IMR-90 (cell line): ENCODE measurements around the gene HNRNPAB. TPM values are rescaled to one million over a fixed set of nuclear protein-coding genes. Genes with fewer than 3 reads are reported as not detected.

Experiments used
- ATAC-seq: fragments of 200-7000 bp; cut with Tn5 transposase; 2 replicates; pipeline ENCODE4 v1.9.1; 2020; ENCODE audit warnings: low read depth, mild to moderate bottlenecking, moderate library complexity
- BruUV-seq: library from RNA; stranded (reverse); fragments of 400-500 nt; replicated peaks from 2 replicates; lab custom pipeline; 2021; lab: Mats Ljungman, UMichigan
- CTCF ChIA-PET: fragments of 300-600 bp; formaldehyde crosslinking; extraction: SDS; loops from one replicate; lab custom pipeline; 2021; ENCODE audit warnings: antibody characterized with exemption; lab: Yijun Ruan, JAX
- POLR2A ChIA-PET: fragments of 300-600 bp; sonication (Branson Sonifier 250); formaldehyde crosslinking; loops from one replicate; lab custom pipeline; 2022; ENCODE audit warnings: antibody characterized with exemption; ENCODE audit not compliant: unreplicated experiment; lab: Charles Lee
- DNase-seq: peaks from one replicate; pipeline ENCODE4 v3.0.0; 2013
- H2AFZ ChIP-seq: replicated peaks from 2 replicates; pipeline ENCODE3; 2013; ENCODE audit warnings: low read length, mild to moderate bottlenecking; ENCODE audit not compliant: poor library complexity
- H2AK5ac ChIP-seq: 2 replicates; pipeline ENCODE4 v1.6.1; 2013; ENCODE audit warnings: low read depth, low read length, inconsistent platforms
- H2AK9ac ChIP-seq: replicated peaks from 2 replicates; pipeline ENCODE3; 2013; ENCODE audit warnings: mild to moderate bottlenecking, low read depth, low read length, moderate library complexity; ENCODE audit not compliant: poor library complexity
- H2BK120ac ChIP-seq: 2 replicates; pipeline ENCODE4 v1.6.1; 2013; ENCODE audit warnings: low read depth, low read length, inconsistent platforms
- H2BK15ac ChIP-seq: 3 replicates; pipeline ENCODE4 v1.6.1; 2013; ENCODE audit warnings: low read depth, low read length, inconsistent platforms
- H2BK20ac ChIP-seq: 2 replicates; pipeline ENCODE4 v1.6.1; 2013; ENCODE audit warnings: low read depth, mild to moderate bottlenecking, inconsistent platforms, low read length, moderate library complexity
- H2BK5ac ChIP-seq: 2 replicates; pipeline ENCODE4 v1.6.1; 2013; ENCODE audit warnings: mild to moderate bottlenecking, low read depth, low read length, inconsistent platforms; ENCODE audit not compliant: poor library complexity, severe bottlenecking
- H3K14ac ChIP-seq: replicated peaks from 2 replicates; pipeline ENCODE4 v1.6.1; 2013; ENCODE audit warnings: low read depth, low read length, inconsistent platforms
- H3K18ac ChIP-seq: 2 replicates; pipeline ENCODE4 v1.6.1; 2013; ENCODE audit warnings: low read depth, low read length, control low read depth
- H3K23ac ChIP-seq: 2 replicates; pipeline ENCODE4 v1.6.1; 2013; ENCODE audit warnings: low read depth, low read length, inconsistent platforms
- H3K27ac ChIP-seq: 2 replicates; pipeline ENCODE4 v1.5.1; 2013; ENCODE audit warnings: mild to moderate bottlenecking, control low read depth, low read length; ENCODE audit not compliant: insufficient read depth
- H3K27me3 ChIP-seq: 2 replicates; pipeline ENCODE4 v1.6.1; 2013; ENCODE audit warnings: low read length; ENCODE audit not compliant: control insufficient read depth, insufficient read depth
- H3K36me3 ChIP-seq: 2 replicates; pipeline ENCODE4 v1.6.1; 2013; ENCODE audit warnings: low read length, mixed read lengths; ENCODE audit not compliant: control insufficient read depth, insufficient read depth
- H3K4ac ChIP-seq: 2 replicates; pipeline ENCODE4 v1.6.1; 2013; ENCODE audit warnings: low read depth, low read length, inconsistent platforms
- H3K4me1 ChIP-seq: 2 replicates; pipeline ENCODE4 v1.6.1; 2013; ENCODE audit warnings: low read length, mixed read lengths; ENCODE audit not compliant: control insufficient read depth, insufficient read depth
- H3K4me2 ChIP-seq: 2 replicates; pipeline ENCODE4 v1.6.1; 2013; ENCODE audit warnings: low read depth, mild to moderate bottlenecking, control low read depth, low read length, moderate library complexity
- H3K4me3 ChIP-seq: 2 replicates; pipeline ENCODE4 v1.5.1; 2013; ENCODE audit warnings: low read depth, mild to moderate bottlenecking, control low read depth, low read length, moderate library complexity; ENCODE audit not compliant: insufficient read depth
- H3K56ac ChIP-seq: 2 replicates; pipeline ENCODE4 v1.6.1; 2013; ENCODE audit warnings: low read length, inconsistent platforms; ENCODE audit not compliant: insufficient read depth; ENCODE audit errors: extremely low read depth
- H3K79me1 ChIP-seq, 2 experiments: 2 replicates each; pipeline ENCODE4 v1.6.1; 2013; ENCODE audit warnings: low read length in 2 of 2, inconsistent platforms in 1 of 2, low read depth in 1 of 2
- H3K9ac ChIP-seq: 2 replicates; pipeline ENCODE4 v1.6.1; 2013; ENCODE audit warnings: low read depth, low read length, control low read depth
- H3K9me1 ChIP-seq: 2 replicates; pipeline ENCODE4 v1.6.1; 2013; ENCODE audit warnings: low read length, inconsistent platforms; ENCODE audit not compliant: insufficient read depth
- H3K9me3 ChIP-seq: 2 replicates; pipeline ENCODE4 v1.6.1; 2013; ENCODE audit warnings: low read length; ENCODE audit not compliant: control insufficient read depth, insufficient read depth
- H4K20me1 ChIP-seq: 2 replicates; pipeline ENCODE4 v1.6.1; 2013; ENCODE audit warnings: low read length, inconsistent platforms; ENCODE audit not compliant: insufficient read depth
- H4K5ac ChIP-seq: 2 replicates; pipeline ENCODE4 v1.6.1; 2013; ENCODE audit warnings: mild to moderate bottlenecking, low read depth, low read length, control low read depth
- H4K8ac ChIP-seq, 2 experiments: 2 replicates each; pipeline ENCODE4 v1.6.1; 2013; ENCODE audit warnings: low read depth in 2 of 2, low read length in 2 of 2, control low read depth in 1 of 2, inconsistent platforms in 1 of 2
- H4K91ac ChIP-seq: 2 replicates; pipeline ENCODE4 v1.6.1; 2013; ENCODE audit warnings: low read depth, low read length, inconsistent platforms; ENCODE audit not compliant: insufficient read depth
- BHLHE40 ChIP-seq: fragments of 150-350 bp; IDR thresholded peaks from 2 replicates; pipeline ENCODE4 v1.6.1; 2016; ENCODE audit warnings: mild to moderate bottlenecking, low read depth, low read length
- CEBPB ChIP-seq: IDR thresholded peaks from 2 replicates; pipeline ENCODE4 v1.6.1; 2012; ENCODE audit warnings: low read depth, low read length, improper control_type of control experiment
- CHD1 ChIP-seq: IDR thresholded peaks from 2 replicates; pipeline ENCODE4 v1.6.1; 2012; ENCODE audit warnings: low read depth, low read length, improper control_type of control experiment
- CTCF ChIP-seq: conservative IDR thresholded peaks from 2 replicates; pipeline ENCODE4 v1.5.1; 2012; ENCODE audit warnings: mild to moderate bottlenecking, low read depth, low read length, improper control_type of control experiment
- ELK1 ChIP-seq: fragments of 150-350 bp; IDR thresholded peaks from 2 replicates; pipeline ENCODE4 v1.6.1; 2016; ENCODE audit warnings: low read depth, mild to moderate bottlenecking, low read length, moderate library complexity, borderline replicate concordance
- FOS ChIP-seq: fragments of 150-350 bp; IDR thresholded peaks from 2 replicates; pipeline ENCODE4 v1.6.1; 2016; ENCODE audit warnings: low read depth, low read length
- MAFK ChIP-seq: IDR thresholded peaks from 2 replicates; pipeline ENCODE4 v1.6.1; 2012; ENCODE audit warnings: low read depth, low read length, improper control_type of control experiment
- MAZ ChIP-seq: IDR thresholded peaks from 2 replicates; pipeline ENCODE4 v1.6.1; 2012; ENCODE audit warnings: low read depth, mild to moderate bottlenecking, low read length, improper control_type of control experiment, moderate library complexity, borderline replicate concordance
- MXI1 ChIP-seq: IDR thresholded peaks from 2 replicates; pipeline ENCODE4 v1.6.1; 2012; ENCODE audit warnings: low read depth, mild to moderate bottlenecking, low read length, moderate library complexity, borderline replicate concordance
- NFE2L2 ChIP-seq: fragments of 150-350 bp; IDR thresholded peaks from 2 replicates; pipeline ENCODE4 v1.6.1; 2016; ENCODE audit warnings: low read depth, mild to moderate bottlenecking, low read length
- POLR2A ChIP-seq: IDR thresholded peaks from 2 replicates; pipeline ENCODE4 v1.6.1; 2012; ENCODE audit warnings: mild to moderate bottlenecking, low read depth, low read length
- RAD21 ChIP-seq: IDR thresholded peaks from 2 replicates; pipeline ENCODE4 v1.6.1; 2012; ENCODE audit warnings: low read length, improper control_type of control experiment
- RCOR1 ChIP-seq: IDR thresholded peaks from 2 replicates; pipeline ENCODE4 v1.6.1; 2012; ENCODE audit warnings: mild to moderate bottlenecking, low read length, improper control_type of control experiment; ENCODE audit not compliant: insufficient replicate concordance
- RFX5 ChIP-seq: IDR thresholded peaks from 2 replicates; pipeline ENCODE4 v1.8.0; 2012; ENCODE audit warnings: low read depth, mild to moderate bottlenecking, low read length, moderate library complexity
- SMC3 ChIP-seq: fragments of 150-350 bp; IDR thresholded peaks from 2 replicates; pipeline ENCODE4 v1.6.1; 2016; ENCODE audit warnings: low read depth, mild to moderate bottlenecking, antibody characterized with exemption, low read length, moderate library complexity
- USF2 ChIP-seq: fragments of 150-350 bp; IDR thresholded peaks from 2 replicates; pipeline ENCODE4 v1.6.1; 2017; ENCODE audit warnings: mild to moderate bottlenecking, antibody characterized with exemption, low read length, low read depth
- WGBS, 2 experiments: methylation state at CpG; one replicate each; pipeline versions ENCODE4 v1.1.5 to v1.1.7; 2013; ENCODE audit warnings: missing lambda C conversion rate in 2 of 2; ENCODE audit not compliant: insufficient read length in 1 of 2; ENCODE audit errors: extremely low coverage in 2 of 2; 5-methylcytosine and 5-hydroxymethylcytosine counted together
- dilution Hi-C: fragments of 300-500 bp; cut with HindIII; formaldehyde crosslinking; loops from one replicate; pipeline ENCODE4 v1.14.3; 2018; ENCODE audit warnings: low sequenced_read_pairs; ENCODE audit not compliant: unreplicated experiment
- in situ Hi-C: fragments of 300-500 bp; cut with MboI; formaldehyde crosslinking; loops from 3 replicates; pipeline ENCODE4 v1.14.3; 2019; ENCODE audit warnings: low sequenced_read_pairs, inconsistent platforms, mixed read lengths
- intact Hi-C: fragments of 100-400 bp; cut with micrococcal nuclease; formaldehyde crosslinking; loops from 2 replicates; pipeline ENCODE4 v1.10.0; 2022
- polyA plus RNA-seq, 3 experiments: library from polyadenylated mRNA; depleted of rRNA; stranded (reverse); fragments of >200 nt; gene quantifications; 2 replicates each; pipeline ENCODE4 v1.2.3, GENCODE V29; 2012; ENCODE audit warnings: low replicate concordance in 1 of 3
- total RNA-seq: library from RNA; depleted of rRNA; stranded (reverse); fragments of >200 nt; gene quantifications from 2 replicates; pipeline ENCODE4 v1.2.3, GENCODE V29; 2012

The HNRNPAB gene
- total and polyA plus RNA-seq, 2 of the 4 experiments (the other 2 are of a cell fraction): 32.1 to 128 TPM

GRCh38 chr5:178215280-178216002, 11.1 kb downstream of the HNRNPAB start:
- Histone ChIP-seq H3K56ac (no peak overlapping the region), H3K27me3 (no peaks in the 10 kb centered on the region), H3K14ac (no peak overlapping the region), H3K9ac (no peak overlapping the region), H3K4me2 (no peak overlapping the region), H3K4ac (no peak overlapping the region), H4K5ac (no peak overlapping the region), H2AK5ac (no peak overlapping the region), H2BK15ac (no peak overlapping the region), H4K91ac (no peak overlapping the region), H3K36me3 (peaks cover 58% of the 10 kb centered on the region), H2AFZ (no peak overlapping the region), H2BK120ac (no peak overlapping the region), H4K20me1 (peaks cover 34% of the 10 kb centered on the region), H2BK20ac (no peak overlapping the region), H4K8ac (no peak overlapping the region), H3K4me1 (no peaks in the 10 kb centered on the region), H2BK5ac (no peak overlapping the region), H3K4me3 (no peak overlapping the region), H2AK9ac (no peak overlapping the region), H3K79me1 (peaks cover 16 to 43% of the 10 kb centered on the region in 2 experiments), H3K9me3 (no peaks in the 10 kb centered on the region), H3K9me1 (peaks cover 7% of the 10 kb centered on the region; the same call in 1 of the 2 replicates), H3K18ac (no peak overlapping the region), H3K27ac (no peak overlapping the region), H3K23ac (no peak overlapping the region)
- POLR2A ChIA-PET: no interaction called here
- BruUV-seq: no TSS peak
- no peak for DNase-seq
- no peak for ATAC-seq
- 100% methylated on average over 2 of the region's 13 CpGs; no CpG with 5 or more reads in 1 of the 2 experiments for WGBS, 2 experiments
- intact Hi-C loops (no loop called here), in situ Hi-C loops (no loop called here), dilution Hi-C loops (no loop called here)
- TF ChIP-seq BHLHE40 (no peak), MAZ (no peak), RFX5 (no peak), SMC3 (no peak), ELK1 (no peak), USF2 (no peak), RAD21 (no peak), CEBPB (no peak), POLR2A (no peak), CHD1 (no peak), CTCF (no peak), RCOR1 (no peak), MAFK (no peak), FOS (no peak), NFE2L2 (no peak), MXI1 (no peak)
- CTCF ChIA-PET: no interaction called here
